ENCODE data around the gene DCAF16.

GRCh38 chr4:17769406-17770174 lies 41.0 kb downstream of the DCAF16 start:
- TF ChIP-seq CTCF (IDR thresholded peaks at IDR 0.05 in 2 of 3, conservative IDR thresholded peaks at IDR 0.05 in 1 of 3; ENCODE audit: control insufficient read depth in 2 of 3, extremely low read depth in 1 of 3, insufficient read depth in 1 of 3, low read depth in 3 of 3, low read length in 3 of 3) (no peak), POLR2AphosphoS5 (IDR thresholded peaks at IDR 0.05; ENCODE audit: low read length) (no peak), JUND (IDR thresholded peaks at IDR 0.05; ENCODE audit: low read depth, low read length) (no peak), SREBF2 (IDR thresholded peaks at IDR 0.05; ENCODE audit: low read length) (no peak), CHD4 (IDR thresholded peaks at IDR 0.05) (no peak), ATF7 (IDR thresholded peaks at IDR 0.05; ENCODE audit: low read depth) (no peak), REST (IDR thresholded peaks at IDR 0.05; ENCODE audit: low read depth, low read length) (no peak), TAF1 (IDR thresholded peaks at IDR 0.05; ENCODE audit: borderline replicate concordance, low read depth, low read length) (no peak)

Measured in GM12878 (cell line).